ENCODE measurements around the gene SELENON. TPM values are rescaled to one million over a fixed set of nuclear protein-coding genes. Genes with fewer than 3 reads are reported as not detected.

Gene SELENON
- polyA plus RNA-seq, 1 donor = 58.5 TPM

DNA sequence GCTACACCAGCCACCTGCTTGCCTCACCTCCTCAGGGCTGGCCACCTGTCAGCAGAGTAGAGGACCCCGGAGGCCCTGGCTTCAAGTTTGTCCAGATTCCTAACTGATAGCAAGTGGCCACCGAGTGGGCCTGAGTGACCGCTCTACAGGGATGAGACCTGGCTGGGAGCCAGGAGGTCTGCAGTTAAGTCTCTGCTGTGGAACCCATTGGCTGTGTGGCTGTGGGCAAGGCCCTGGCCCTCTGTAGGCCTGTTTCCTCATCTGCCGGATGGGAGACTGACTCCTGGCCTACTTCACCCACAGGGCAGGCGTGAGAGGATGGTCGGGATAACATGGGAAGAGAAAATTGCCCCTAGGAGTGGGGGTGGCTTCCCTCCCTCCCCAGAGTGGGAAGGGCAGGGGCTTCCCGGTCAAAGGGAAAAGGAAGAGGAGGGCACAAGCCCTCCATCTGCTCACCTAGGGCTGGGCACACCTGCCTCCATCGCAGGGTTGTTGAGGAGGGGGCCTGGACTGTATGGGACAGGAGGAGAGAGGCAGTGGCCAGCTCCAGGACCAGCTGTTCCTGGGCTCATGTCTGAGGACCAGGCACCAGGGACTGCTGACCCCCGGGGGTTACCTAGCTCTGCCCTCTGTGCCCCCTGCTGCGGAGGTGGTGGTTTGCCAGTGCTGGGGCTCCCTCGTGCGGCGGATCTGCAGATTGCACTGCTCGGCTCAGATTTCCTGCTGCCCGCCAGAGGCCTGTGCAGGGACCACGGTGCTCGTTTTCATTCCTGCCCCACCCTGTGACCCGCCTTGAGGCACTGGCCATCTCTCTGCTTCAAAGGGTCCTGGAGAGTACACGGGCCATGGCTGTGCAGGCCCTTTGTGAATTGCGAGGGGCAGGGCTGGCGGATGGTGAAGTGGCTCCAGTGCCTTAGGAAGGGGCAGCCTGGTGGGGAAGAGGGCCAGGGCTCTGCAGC, 10.6 kb downstream of the SELENON start:
- peak; percentile 60 for DNase-seq

- no peak for DNase-seq
These were observed 11.5 kb downstream of the SELENON start for GRCh38 chr1:25811384-25812082.

GRCh38 chr1:25813071-25813733, 13.2 kb downstream of the SELENON start:
- DNase-seq = no peak

- no peak for DNase-seq
These were observed 13.9 kb downstream of the SELENON start for GRCh38 chr1:25813734-25814471.

GRCh38 chr1:25814549-25815087, 14.6 kb downstream of the SELENON start:
- DNase-seq = no peak

DNA sequence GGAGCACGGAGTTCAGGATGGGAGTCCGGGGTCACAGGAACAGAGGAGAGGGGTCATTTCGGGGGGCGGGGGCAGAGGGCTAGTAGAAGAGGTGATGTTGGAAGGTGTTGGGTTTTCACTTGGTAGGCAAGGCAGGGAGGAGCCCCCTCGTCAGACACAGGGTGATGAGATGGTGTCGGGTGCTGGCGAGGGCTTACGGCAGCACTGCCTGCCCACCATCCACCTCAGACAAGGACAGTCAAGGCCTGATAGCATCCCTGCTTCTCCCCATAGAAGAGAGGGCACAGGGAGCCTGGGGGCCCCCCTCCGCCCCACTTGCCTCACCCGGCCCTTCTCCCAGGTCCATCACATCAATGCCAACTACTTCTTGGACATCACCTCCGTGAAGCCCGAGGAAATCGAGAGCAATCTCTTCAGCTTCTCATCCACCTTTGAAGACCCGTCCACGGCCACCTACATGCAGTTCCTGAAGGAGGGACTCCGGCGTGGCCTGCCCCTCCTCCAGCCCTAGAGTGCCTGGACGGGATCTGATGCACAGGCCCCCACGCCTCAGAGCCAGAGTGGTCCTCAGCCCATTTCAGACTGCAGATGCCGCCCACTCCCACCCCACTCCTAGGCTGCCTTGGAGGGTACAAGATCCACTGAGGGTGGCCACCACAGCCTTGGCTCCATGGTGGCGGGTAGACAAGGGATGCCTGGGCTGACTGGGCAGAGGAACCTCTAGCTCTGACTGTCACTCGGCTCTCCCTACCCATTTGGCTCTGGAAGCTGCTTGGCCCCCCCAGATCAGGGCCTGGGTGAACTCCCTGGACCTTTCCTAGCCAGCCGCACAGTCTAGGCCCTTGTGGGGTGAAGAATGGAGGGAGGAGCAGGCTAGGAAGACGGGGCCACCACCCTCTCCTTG, 15.5 kb downstream of the SELENON start:
- no peak for DNase-seq

DNA sequence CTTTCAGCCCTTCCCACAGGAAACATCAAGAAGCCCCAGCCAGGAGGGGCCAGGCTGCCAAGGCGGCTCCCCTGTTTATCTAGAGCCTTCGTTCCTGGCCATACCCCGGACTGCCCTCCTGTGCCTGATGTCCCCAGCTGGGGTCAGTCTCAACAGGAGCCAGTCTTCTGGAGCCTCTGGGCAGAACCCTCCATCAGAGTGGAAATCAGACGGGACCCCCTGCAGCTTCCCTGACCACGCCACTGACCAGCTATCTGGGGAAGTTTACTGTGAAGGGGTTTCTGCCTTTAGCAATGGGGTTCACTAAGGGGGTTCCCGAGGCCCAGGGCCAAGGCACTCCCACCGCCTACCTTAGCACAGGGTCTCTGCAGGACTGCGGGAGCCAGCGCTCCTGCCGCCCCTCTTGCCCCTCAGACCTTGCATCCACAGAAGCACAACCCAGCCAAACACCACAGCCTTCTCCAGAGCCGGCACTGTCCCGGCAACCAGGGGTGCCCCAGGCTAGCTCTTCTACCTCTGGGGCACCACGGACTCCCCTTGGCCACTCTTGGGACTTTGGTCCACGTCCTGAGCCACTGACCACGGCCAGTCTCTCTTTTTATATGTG, 16.2 kb downstream of the SELENON start:
- no peak for DNase-seq

DNA sequence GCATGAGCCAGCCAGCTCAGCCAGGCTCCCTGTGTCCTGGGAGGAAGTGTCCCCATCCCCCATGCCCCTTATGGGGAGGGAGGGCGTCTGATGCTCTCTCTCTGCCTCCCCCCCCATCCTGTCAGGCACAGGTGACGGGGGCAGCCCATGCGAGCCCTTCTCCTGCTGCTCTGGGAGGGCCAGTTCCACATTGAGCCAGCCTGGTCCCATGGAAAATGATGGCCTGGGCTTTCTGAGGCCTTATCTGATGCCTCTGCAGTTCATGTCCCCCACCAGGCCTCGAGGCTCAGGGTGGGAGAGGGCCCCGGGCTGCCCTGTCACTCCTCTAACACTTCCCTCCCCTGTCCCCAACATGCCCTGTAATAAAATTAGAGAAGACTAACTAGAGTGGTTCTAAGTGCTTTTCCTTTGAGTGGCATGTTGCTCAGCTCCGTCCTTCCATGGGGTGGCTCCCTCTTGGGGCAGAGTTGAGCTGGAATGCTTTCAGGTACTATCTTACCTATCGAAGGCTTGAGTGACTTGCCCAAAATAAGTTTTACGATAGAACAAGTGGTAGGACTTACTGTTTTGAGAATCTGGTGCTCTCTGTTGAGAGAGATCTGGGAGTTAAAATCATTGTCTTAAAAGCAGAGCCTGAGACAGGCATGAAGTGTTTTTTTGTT, 18.0 kb downstream of the SELENON start:
- DNase-seq = no peak

- no peak for DNase-seq
These were observed 18.6 kb downstream of the SELENON start for GRCh38 chr1:25818569-25818968.

- peak; percentile 89 for DNase-seq
These were observed 19.7 kb downstream of the SELENON start, which contains the start of gene MTFR1L for GRCh38 chr1:25819491-25820246. MTFR1L (plus strand) TSS chr1:25819954; CDS start chr1:25823105, 3,151 bp downstream.

DNA sequence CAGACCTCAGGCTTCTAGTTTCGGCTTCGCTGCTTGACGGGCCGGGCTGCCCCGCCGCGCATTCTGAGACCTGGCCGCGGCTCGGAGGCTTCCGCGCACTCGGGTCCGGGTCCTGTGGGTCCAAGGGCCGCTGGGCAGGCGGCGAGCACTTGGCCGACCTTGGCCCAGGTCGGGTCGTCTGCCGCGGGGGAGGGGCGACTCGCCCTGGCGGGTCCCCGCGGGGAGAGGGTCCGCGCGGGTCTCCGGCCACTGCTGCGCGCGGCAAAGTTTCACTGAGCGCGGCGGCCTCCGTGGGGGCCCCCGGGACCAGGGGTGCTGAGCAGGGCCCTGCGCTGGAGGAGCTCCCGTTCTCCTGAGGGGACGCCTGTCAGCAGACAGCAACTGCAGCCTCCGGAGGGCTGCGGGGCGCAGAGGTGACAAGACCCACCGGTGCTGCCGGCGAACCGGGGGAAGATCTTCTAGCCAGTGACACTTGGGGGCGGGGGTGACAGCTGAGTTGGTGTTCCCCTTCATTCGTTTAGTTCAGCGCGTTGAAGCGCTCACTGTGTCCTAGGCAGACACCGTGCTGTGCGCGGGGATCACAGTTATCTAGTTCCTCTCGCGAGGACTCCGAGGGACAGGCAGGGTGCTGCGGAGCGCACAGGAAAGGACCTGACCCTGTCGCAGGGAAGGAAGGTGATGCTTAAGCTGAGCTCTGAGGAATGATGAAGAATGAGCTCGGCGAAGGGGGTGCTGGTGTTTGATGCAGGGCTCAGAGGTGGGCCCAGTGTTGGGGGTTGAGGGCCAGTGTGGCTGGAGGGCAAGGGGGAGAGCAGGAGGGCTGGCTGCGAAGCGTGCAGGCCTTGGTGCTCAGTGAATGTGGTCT, 20.5 kb downstream of the SELENON start:
- DNase-seq = no peak

GRCh38 chr1:25821112-25821476, 21.1 kb downstream of the SELENON start:
- no peak for DNase-seq

GRCh38 chr1:25821630-25822091, 21.7 kb downstream of the SELENON start:
- DNase-seq = no peak

GRCh38 chr1:25825605-25826004, 25.6 kb downstream of the SELENON start:
- DNase-seq = no peak

- DNase-seq = no peak
These were observed 26.6 kb downstream of the SELENON start for GRCh38 chr1:25826571-25826970.

DNA sequence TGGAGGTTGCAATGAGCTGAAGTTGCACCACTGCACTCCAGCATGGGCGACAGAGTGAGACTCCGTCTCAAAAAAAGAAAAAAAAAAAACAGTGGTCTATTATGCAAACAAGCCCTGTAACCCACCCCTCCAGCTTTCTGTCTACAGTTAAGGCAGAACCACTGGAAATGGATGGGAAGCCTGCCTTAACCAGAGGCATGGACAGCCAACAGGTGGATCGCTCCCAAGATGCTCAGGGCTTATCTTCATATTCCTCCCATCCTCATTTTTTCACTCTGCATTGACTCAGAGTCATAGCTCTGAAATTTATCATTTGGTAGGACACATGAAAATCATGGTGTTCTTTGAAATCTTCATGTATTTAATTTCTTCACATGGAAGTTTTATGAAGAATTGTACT, 28.5 kb downstream of the SELENON start:
- no peak for DNase-seq

- DNase-seq = no peak
These were observed 29.1 kb downstream of the SELENON start for GRCh38 chr1:25829046-25829445.

DNA sequence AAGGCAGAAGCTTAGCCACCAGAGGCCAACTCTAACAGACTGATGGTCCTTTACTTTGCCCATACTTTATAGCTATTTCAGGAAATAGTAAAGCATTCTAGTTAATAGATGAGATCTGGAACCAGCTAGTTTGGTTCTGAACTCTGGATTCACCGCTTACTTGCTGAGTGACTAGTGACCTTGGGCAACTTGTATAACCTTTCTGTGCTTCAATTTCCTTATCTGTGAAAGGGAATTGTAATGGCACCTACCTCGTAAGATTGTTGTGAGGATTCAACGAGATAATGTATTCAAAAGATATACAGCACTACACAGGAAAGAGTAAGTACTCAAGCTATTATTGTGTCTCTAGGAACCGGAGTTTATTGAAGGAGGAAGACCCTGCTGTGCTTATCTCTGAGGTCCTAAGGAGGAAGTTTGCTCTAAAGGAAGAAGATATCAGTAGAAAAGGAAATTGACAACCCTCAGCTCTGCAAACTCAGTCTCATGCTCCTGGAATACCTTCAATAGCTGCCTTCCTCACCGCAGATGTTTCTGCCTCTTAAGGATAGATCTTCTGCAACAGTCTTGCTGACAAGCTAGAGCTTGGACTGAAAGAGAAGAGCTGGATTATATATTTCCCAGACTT, 31.7 kb downstream of the SELENON start:
- no peak for DNase-seq

Data from hindlimb muscle (tissue), 1 donor.